ENCODE results near the gene MAP2K2. TPM values are rescaled to one million over a fixed set of nuclear protein-coding genes. Genes with fewer than 3 reads are reported as not detected.

MAP2K2 gene
- total and polyA plus RNA-seq, 2 donors = 98.4 to 144 TPM

DNA sequence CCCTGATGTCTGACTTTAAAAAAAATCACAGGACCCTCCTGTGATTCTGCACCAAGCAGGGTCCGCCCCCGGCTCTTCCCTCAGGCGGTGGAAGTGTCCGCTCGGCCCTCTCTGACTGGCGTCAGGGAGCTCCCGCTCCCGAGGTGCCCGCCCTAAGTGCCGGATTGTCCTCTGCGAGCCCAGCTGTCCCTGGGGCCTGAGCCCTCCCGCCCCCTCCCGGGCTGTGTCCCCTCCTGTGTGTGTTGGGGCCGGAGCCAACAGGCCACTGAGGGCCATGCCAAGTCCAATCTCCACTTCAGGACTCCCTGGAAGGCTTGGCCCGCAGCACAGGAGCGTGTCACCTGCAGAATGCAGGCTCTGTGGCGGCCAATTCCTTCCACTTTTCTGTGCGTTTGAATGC lies 25.4 kb downstream of the MAP2K2 start:
- WGBS = 97% methylated on average over 18 of the region's 18 CpGs
- no peaks in the 10 kb centered on the region for H3K4me1 ChIP-seq (ENCODE audit: control insufficient read depth in 2 of 2, insufficient read depth in 2 of 2, low read length in 2 of 2)
- no peak overlapping the region for H3K27ac ChIP-seq (ENCODE audit: low read depth in 1 of 2, low read length in 1 of 2)
- no peaks in the 10 kb centered on the region for H3K27me3 ChIP-seq (ENCODE audit: control insufficient read depth in 2 of 2, insufficient read depth in 1 of 2, low read length in 1 of 2)
- peaks cover 1 to 24% of the 10 kb centered on the region in 2 donors for H3K9me3 ChIP-seq (ENCODE audit: control insufficient read depth in 2 of 2, insufficient read depth in 1 of 2, low read length in 1 of 2)
- no peak for DNase-seq (ENCODE audit: low read depth in 6 of 9, low spot score in 9 of 9)
- no peak overlapping the region for H3K4me3 ChIP-seq (ENCODE audit: low read length in 2 of 2)
- peaks cover 95 to 99% of the 10 kb centered on the region in 2 donors for H3K36me3 ChIP-seq (ENCODE audit: control insufficient read depth in 2 of 2, insufficient read depth in 2 of 2, low read length in 1 of 2)

DNA sequence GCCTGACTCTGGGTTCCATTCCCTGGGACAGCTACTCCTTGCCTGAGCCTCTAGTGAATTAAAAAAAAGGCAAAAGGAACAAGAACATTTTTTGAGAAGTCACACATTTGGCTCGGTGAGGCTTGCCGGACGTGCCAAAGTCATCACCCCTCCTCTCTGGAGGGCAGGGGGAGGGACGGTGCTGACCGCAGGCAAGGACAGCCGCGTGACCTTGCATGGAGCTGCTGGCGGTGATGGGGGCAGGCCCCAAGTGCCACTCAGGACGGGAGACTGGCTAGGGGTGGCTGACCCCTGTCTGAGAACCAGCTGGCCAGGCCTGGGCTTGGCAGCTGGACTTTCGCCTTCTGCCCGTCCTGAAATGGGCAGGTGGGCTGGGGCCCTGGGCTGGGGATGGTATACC lies 26.4 kb downstream of the MAP2K2 start:
- H3K36me3 ChIP-seq (ENCODE audit: control insufficient read depth in 2 of 2, insufficient read depth in 2 of 2, low read length in 1 of 2) = peaks cover 87 to 95% of the 10 kb centered on the region in 2 donors
- H3K27ac ChIP-seq (ENCODE audit: low read depth in 1 of 2, low read length in 1 of 2) = no peak overlapping the region
- WGBS = over 99% methylated on average over 11 of the region's 11 CpGs
- H3K4me1 ChIP-seq (ENCODE audit: control insufficient read depth in 2 of 2, insufficient read depth in 2 of 2, low read length in 2 of 2) = no peaks in the 10 kb centered on the region
- no peak overlapping the region for H3K4me3 ChIP-seq (ENCODE audit: low read length in 2 of 2)
- peaks cover 1 to 24% of the 10 kb centered on the region in 2 donors for H3K9me3 ChIP-seq (ENCODE audit: control insufficient read depth in 2 of 2, insufficient read depth in 1 of 2, low read length in 1 of 2)
- H3K27me3 ChIP-seq (ENCODE audit: control insufficient read depth in 2 of 2, insufficient read depth in 1 of 2, low read length in 1 of 2) = no peaks in the 10 kb centered on the region
- DNase-seq (ENCODE audit: low read depth in 6 of 9, low spot score in 9 of 9) = no peak

DNA sequence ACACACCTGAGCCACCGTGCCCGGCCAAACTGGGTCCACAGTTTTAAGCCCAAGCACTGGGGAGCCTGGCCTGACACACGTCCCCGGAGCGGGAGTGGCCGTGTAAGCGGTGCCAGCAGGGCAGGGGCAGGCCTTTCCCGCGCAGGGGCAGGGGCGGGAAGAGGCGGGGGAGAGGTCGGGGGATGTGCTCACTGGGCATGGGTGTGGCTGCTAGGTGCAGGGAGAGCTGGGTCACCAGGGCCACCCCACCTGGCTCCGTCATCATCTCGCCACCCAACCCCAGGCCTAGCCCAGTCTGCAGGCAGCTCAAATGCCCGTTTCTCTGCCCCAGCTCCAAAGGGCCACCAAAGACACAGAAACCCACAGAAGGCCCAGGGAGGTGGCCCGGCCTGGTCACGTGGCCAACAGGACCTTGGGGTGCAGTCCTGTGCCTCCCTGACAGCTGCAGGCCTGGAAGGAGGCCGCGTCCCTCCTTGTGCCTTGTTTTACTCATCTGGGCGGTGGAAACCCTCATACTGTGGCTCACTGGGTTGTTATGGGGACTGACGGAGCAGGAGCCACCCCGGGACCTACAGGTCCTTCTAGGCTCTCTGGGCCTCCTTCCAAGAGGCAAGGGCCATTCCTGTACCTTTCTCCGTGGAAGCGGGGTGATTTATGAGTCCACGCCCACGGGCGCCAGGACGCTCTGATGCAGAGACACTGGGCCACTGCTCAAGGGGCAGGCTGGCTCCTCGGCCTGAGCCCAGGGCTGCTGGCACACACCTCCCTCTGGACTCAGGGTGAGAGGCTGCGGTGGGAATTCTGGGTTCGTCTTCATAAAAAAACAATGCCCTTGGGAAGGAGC lies 27.7 kb downstream of the MAP2K2 start:
- no peak for DNase-seq (ENCODE audit: low read depth in 6 of 9, low spot score in 9 of 9)
- 98% methylated on average over 31 of the region's 31 CpGs for WGBS
- Histone ChIP-seq H3K27ac (ENCODE audit: low read depth in 1 of 2, low read length in 1 of 2) (no peak overlapping the region), H3K27me3 (ENCODE audit: control insufficient read depth in 2 of 2, insufficient read depth in 1 of 2, low read length in 1 of 2) (no peaks in the 10 kb centered on the region), H3K4me1 (ENCODE audit: control insufficient read depth in 2 of 2, insufficient read depth in 2 of 2, low read length in 2 of 2) (no peaks in the 10 kb centered on the region), H3K4me3 (ENCODE audit: low read length in 2 of 2) (no peak overlapping the region), H3K36me3 (ENCODE audit: control insufficient read depth in 2 of 2, insufficient read depth in 2 of 2, low read length in 1 of 2) (peaks cover 81 to 91% of the 10 kb centered on the region in 2 donors), H3K9me3 (ENCODE audit: control insufficient read depth in 2 of 2, insufficient read depth in 1 of 2, low read length in 1 of 2) (peaks cover 1 to 24% of the 10 kb centered on the region in 2 donors)

DNA sequence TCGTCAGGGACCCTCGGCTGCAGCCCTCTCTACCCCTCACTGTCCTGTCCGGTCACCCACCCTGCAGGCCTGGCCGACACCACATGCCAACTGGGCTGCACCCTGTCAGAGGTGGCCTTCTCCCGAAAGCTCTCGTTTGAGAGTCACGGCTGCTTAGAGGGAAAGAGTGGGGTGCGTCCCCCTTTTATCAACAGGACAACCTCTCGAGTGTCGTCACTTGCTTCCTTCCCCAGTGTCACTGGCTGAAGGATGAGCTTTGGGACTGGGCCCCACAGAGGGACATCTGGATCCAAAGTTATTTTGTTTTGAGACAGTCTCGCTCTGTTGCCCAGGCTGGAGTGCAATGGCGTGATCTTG lies 28.5 kb downstream of the MAP2K2 start:
- 98% methylated on average over 12 of the region's 12 CpGs for WGBS
- H3K27ac ChIP-seq (ENCODE audit: low read depth in 1 of 2, low read length in 1 of 2) = no peak overlapping the region
- H3K36me3 ChIP-seq (ENCODE audit: control insufficient read depth in 2 of 2, insufficient read depth in 2 of 2, low read length in 1 of 2) = peaks cover 80 to 83% of the 10 kb centered on the region in 2 donors
- DNase-seq (ENCODE audit: low read depth in 6 of 9, low spot score in 9 of 9) = no peak
- H3K9me3 ChIP-seq (ENCODE audit: control insufficient read depth in 2 of 2, insufficient read depth in 1 of 2, low read length in 1 of 2) = peaks cover 1 to 24% of the 10 kb centered on the region in 2 donors
- no peaks in the 10 kb centered on the region for H3K4me1 ChIP-seq (ENCODE audit: control insufficient read depth in 2 of 2, insufficient read depth in 2 of 2, low read length in 2 of 2)
- H3K4me3 ChIP-seq (ENCODE audit: low read length in 2 of 2) = no peak overlapping the region
- no peaks in the 10 kb centered on the region for H3K27me3 ChIP-seq (ENCODE audit: control insufficient read depth in 2 of 2, insufficient read depth in 1 of 2, low read length in 1 of 2)

DNA sequence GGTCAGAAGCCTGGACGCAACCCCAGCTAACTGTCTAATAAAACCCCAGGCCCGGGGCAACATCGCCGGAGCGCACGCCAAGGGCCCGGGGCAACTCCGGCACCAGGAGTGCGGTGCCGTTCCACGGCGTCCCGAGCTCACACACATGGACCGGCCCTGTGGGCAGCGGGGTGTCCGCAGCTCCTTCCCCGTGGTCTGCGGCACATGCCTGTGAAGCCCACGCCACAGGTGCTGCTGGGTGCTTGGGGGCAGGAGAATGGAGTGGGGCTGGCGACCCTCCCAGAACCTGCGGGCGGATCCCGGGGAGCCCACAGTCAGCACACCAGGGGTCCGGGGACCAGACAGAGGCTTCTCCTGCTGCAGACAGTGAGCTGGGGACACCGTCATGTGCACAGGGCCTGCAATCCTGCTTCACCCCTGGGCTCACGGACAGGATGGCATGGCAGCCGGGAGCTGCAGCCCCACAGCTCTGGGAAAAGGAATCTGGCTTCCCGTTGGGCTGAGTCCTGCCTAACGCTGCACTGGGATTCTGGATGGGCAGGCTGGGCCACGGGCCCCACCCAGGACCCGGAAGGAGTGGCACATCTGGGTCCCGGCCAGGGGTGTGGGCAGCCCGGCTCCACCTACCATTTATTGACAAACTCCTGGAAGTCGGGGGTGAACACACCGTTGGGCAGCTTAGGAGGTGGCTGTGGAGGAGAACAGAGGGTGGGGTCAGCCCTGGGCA lies 29.0 kb downstream of the MAP2K2 start:
- peaks cover 77 to 83% of the 10 kb centered on the region in 2 donors for H3K36me3 ChIP-seq (ENCODE audit: control insufficient read depth in 2 of 2, insufficient read depth in 2 of 2, low read length in 1 of 2)
- DNase-seq (ENCODE audit: low read depth in 6 of 9, low spot score in 9 of 9) = no peak
- 97% methylated on average over 35 of the region's 35 CpGs for WGBS

DNA sequence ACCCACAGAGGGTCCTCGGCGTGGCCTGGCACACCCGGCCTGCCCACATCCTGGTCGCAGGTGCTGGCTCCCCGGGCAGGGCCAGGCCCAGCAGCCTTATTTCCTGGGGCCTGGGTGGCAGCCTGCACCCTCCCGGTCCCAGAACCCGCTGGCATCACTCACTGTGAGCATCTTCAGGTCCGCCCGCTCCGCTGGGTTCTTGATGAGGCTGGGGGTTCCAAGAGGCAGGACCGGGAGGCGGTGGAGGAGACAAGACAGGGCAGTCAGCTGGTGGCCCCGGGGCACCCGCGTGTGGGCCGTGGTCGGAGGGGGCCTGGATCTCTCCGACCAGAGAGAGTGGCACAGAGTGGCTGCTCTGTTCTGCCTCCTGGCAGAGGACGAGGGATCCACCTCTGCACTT lies 29.6 kb downstream of the MAP2K2 start:
- WGBS = 99% methylated on average over 19 of the region's 19 CpGs
- peaks cover 77 to 79% of the 10 kb centered on the region in 2 donors for H3K36me3 ChIP-seq (ENCODE audit: control insufficient read depth in 2 of 2, insufficient read depth in 2 of 2, low read length in 1 of 2)
- H3K4me1 ChIP-seq (ENCODE audit: control insufficient read depth in 2 of 2, insufficient read depth in 2 of 2, low read length in 2 of 2) = peaks cover 6 to 8% of the 10 kb centered on the region in 2 donors
- H3K27me3 ChIP-seq (ENCODE audit: control insufficient read depth in 2 of 2, insufficient read depth in 1 of 2, low read length in 1 of 2) = no peaks in the 10 kb centered on the region
- DNase-seq (ENCODE audit: low read depth in 6 of 9, low spot score in 9 of 9) = no peak
- peaks cover 1 to 26% of the 10 kb centered on the region in 2 donors for H3K9me3 ChIP-seq (ENCODE audit: control insufficient read depth in 2 of 2, insufficient read depth in 1 of 2, low read length in 1 of 2)
- H3K27ac ChIP-seq (ENCODE audit: low read depth in 1 of 2, low read length in 1 of 2) = no peak overlapping the region
- no peak overlapping the region for H3K4me3 ChIP-seq (ENCODE audit: low read length in 2 of 2)

More for the DNA sequence above, 29.0 kb downstream of the MAP2K2 start:
- peaks cover 1 to 24% of the 10 kb centered on the region in 2 donors for H3K9me3 ChIP-seq (ENCODE audit: control insufficient read depth in 2 of 2, insufficient read depth in 1 of 2, low read length in 1 of 2)
- H3K4me1 ChIP-seq (ENCODE audit: control insufficient read depth in 2 of 2, insufficient read depth in 2 of 2, low read length in 2 of 2) = peaks cover 0 to 2% of the 10 kb centered on the region in 2 donors
- no peaks in the 10 kb centered on the region for H3K27me3 ChIP-seq (ENCODE audit: control insufficient read depth in 2 of 2, insufficient read depth in 1 of 2, low read length in 1 of 2)
- H3K27ac ChIP-seq (ENCODE audit: low read depth in 1 of 2, low read length in 1 of 2) = no peak overlapping the region
- H3K4me3 ChIP-seq (ENCODE audit: low read length in 2 of 2) = no peak overlapping the region

DNA sequence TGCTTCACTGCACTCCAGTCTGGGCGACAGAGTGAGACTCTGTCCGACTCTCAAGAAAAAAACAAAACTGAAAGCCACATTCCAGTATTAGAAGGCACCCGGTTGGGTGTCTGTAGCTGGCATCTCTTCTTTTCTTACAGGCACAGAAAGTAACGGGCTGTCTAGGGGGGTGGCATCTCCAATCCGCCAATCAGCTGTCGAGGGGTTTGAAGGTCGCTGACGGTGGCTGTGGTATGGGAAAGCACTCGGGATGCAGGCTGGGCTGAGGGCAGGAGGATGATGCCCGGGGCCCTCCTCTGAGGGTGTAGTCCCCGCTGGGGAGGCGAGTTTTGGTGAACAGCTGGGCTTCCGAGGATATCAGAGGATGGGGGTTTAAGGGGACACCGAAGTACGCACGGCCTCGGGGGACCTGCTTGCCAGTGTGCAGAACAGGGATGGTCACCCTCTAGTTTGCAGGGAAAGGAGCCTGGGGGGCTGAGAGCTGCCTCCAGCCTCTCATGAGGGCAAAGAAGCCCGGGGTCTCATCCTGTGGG lies 30.2 kb downstream of the MAP2K2 start:
- Histone ChIP-seq H3K36me3 (ENCODE audit: control insufficient read depth in 2 of 2, insufficient read depth in 2 of 2, low read length in 1 of 2) (peaks cover 71 to 74% of the 10 kb centered on the region in 2 donors), H3K27ac (ENCODE audit: low read depth in 1 of 2, low read length in 1 of 2) (no peak overlapping the region)

DNA sequence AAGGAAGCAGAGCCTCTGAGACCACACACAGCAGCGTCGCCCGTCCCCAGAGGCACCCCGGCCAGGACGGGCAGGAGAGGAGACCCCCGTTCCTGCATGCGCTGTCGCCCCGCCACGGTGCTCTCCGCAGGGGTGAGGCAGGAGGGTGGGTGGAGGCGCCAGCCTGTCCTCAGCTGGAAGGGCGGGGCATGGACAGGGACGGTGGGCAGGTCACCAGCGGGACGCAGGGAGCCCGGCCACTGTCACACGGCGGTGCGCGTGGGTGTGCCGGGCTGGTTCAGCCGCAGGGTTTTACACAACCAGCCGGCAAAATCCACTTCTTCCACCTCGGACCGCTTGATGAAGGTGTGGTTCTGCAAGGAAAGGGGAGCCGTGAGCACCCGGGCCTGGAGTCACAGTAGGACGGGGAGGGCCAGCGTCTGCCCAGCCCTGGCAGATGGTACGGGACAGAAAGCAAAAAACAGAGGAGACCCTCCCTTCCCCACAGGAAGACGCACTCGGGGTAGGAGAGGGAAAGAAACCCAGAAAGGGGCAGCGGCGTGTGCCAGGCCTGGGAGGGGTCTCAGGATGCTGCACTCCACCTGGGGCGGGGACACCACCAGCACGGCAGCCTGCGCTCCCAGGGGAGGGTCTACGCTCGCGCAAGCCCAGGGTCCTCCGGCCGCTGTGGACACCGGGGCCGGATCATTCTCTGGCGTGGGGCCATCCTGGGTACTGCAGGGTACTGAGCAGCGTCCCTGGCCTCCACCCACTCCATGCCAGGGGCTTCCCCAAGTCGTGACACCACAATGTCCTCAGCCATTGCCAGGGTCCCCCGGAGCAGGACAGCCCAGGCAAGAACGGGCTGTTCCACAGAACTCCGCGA lies 33.3 kb downstream of the MAP2K2 start:
- Histone ChIP-seq H3K9me3 (ENCODE audit: control insufficient read depth in 2 of 2, insufficient read depth in 1 of 2, low read length in 1 of 2) (peaks cover 0 to 15% of the 10 kb centered on the region in 2 donors), H3K36me3 (ENCODE audit: control insufficient read depth in 2 of 2, insufficient read depth in 2 of 2, low read length in 1 of 2) (peaks cover 41 to 43% of the 10 kb centered on the region in 2 donors), H3K4me3 (ENCODE audit: low read length in 2 of 2) (no peak overlapping the region), H3K4me1 (ENCODE audit: control insufficient read depth in 2 of 2, insufficient read depth in 2 of 2, low read length in 2 of 2) (peaks cover 21 to 41% of the 10 kb centered on the region in 2 donors), H3K27ac (ENCODE audit: low read depth in 1 of 2, low read length in 1 of 2) (peak overlapping the region in 1 of 2 donors; percentile 49), H3K27me3 (ENCODE audit: control insufficient read depth in 2 of 2, insufficient read depth in 1 of 2, low read length in 1 of 2) (no peaks in the 10 kb centered on the region)
- DNase-seq (ENCODE audit: low read depth in 6 of 9, low spot score in 9 of 9) = no peak
- WGBS = 96% methylated on average over 52 of the region's 52 CpGs

More for the DNA sequence above, 30.2 kb downstream of the MAP2K2 start:
- Histone ChIP-seq H3K9me3 (ENCODE audit: control insufficient read depth in 2 of 2, insufficient read depth in 1 of 2, low read length in 1 of 2) (peaks cover 1 to 29% of the 10 kb centered on the region in 2 donors), H3K27me3 (ENCODE audit: control insufficient read depth in 2 of 2, insufficient read depth in 1 of 2, low read length in 1 of 2) (no peaks in the 10 kb centered on the region), H3K4me3 (ENCODE audit: low read length in 2 of 2) (no peak overlapping the region), H3K4me1 (ENCODE audit: control insufficient read depth in 2 of 2, insufficient read depth in 2 of 2, low read length in 2 of 2) (peaks cover 11 to 14% of the 10 kb centered on the region in 2 donors)
- no peak for DNase-seq (ENCODE audit: low read depth in 6 of 9, low spot score in 9 of 9)
- 98% methylated on average over 18 of the region's 18 CpGs for WGBS
